ENCODE results near the gene SDHAF3.
"Not testable (repeated sequence)": the region's sequence is repeated elsewhere in the genome, so short reads cannot be mapped to it uniquely, and the experiment has no call there.

SDHAF3 gene

GRCh38 chr7:97126483-97127171, 9.1 kb downstream of the SDHAF3 start:
- no peak for DNase-seq

GRCh38 chr7:97128736-97129135, 11.2 kb downstream of the SDHAF3 start:
- DNase-seq, result no peak

GRCh38 chr7:97130417-97131139, 13.1 kb downstream of the SDHAF3 start:
- no peak for DNase-seq

GRCh38 chr7:97133159-97133558, 15.7 kb downstream of the SDHAF3 start:
- no peak for DNase-seq

GRCh38 chr7:97138830-97139229, 21.3 kb downstream of the SDHAF3 start:
- no peak for DNase-seq

- DNase-seq, result no peak
Observed at GRCh38 chr7:97145068-97145467, 27.6 kb downstream of the SDHAF3 start.

- DNase-seq, result no peak
Observed at GRCh38 chr7:97149843-97150242, 32.3 kb downstream of the SDHAF3 start.

GRCh38 chr7:97155897-97156418, 38.5 kb downstream of the SDHAF3 start:
- DNase-seq, result no peak

GRCh38 chr7:97159984-97160383, 42.5 kb downstream of the SDHAF3 start:
- DNase-seq, result not testable (repeated sequence)

- not testable (repeated sequence) for DNase-seq
Observed at GRCh38 chr7:97161609-97162008, 44.1 kb downstream of the SDHAF3 start.

GRCh38 chr7:97166308-97166707, 48.8 kb downstream of the SDHAF3 start:
- no peak for DNase-seq

- no peak for DNase-seq
Observed at GRCh38 chr7:97167176-97167575, 49.7 kb downstream of the SDHAF3 start.

- DNase-seq, result no peak
Observed at GRCh38 chr7:97167749-97168148, 50.3 kb downstream of the SDHAF3 start.

GRCh38 chr7:97174303-97174702, 56.8 kb downstream of the SDHAF3 start:
- DNase-seq, result no peak

- DNase-seq, result peak; percentile 50
Observed at GRCh38 chr7:97179454-97180104, 62.1 kb downstream of the SDHAF3 start.

- DNase-seq, result no peak
Observed at GRCh38 chr7:97187067-97187466, 69.6 kb downstream of the SDHAF3 start.

GRCh38 chr7:97196174-97196573, 78.7 kb downstream of the SDHAF3 start:
- not testable (repeated sequence) for DNase-seq

- no peak for DNase-seq
Observed at GRCh38 chr7:97198596-97198995, 81.1 kb downstream of the SDHAF3 start.

- no peak for DNase-seq
Observed at GRCh38 chr7:97200018-97200417, 82.5 kb downstream of the SDHAF3 start.

- DNase-seq, result no peak
Observed at GRCh38 chr7:97203957-97204356, 86.5 kb downstream of the SDHAF3 start.

- no peak for DNase-seq
Observed at GRCh38 chr7:97204821-97205220, 87.3 kb downstream of the SDHAF3 start.

GRCh38 chr7:97215556-97215955, 98.1 kb downstream of the SDHAF3 start:
- no peak for DNase-seq

GRCh38 chr7:97218767-97219166, 101.3 kb downstream of the SDHAF3 start:
- DNase-seq, result no peak

GRCh38 chr7:97219237-97219636, 101.7 kb downstream of the SDHAF3 start:
- DNase-seq, result no peak
